T-helper 2 cell treated with Interferon-gamma antibody and Interleukin-4, amounts not matched to agents 100 ng/mL and 5 ng/mL, for 36 hours (primary cell): ENCODE data around the gene NPPC. TPM values are rescaled to one million over a fixed set of nuclear protein-coding genes. Genes with fewer than 3 reads are reported as not detected.
"Not testable (repeated sequence)": the region's sequence is repeated elsewhere in the genome, so short reads cannot be mapped to it uniquely, and the experiment has no call there.

ENCODE experiments used
- intact Hi-C: fragments of 100-400 bp; cut with micrococcal nuclease; formaldehyde crosslinking; loops from one replicate; pipeline ENCODE4 v1.15.1; 2023
- total RNA-seq: library from RNA; stranded (reverse); gene quantifications from 2 replicates; pipeline ENCODE4 v1.2.3, GENCODE V29; 2022

The NPPC gene
- total RNA-seq, 1 donor from 2014 or later, result not detected

- intact Hi-C loops, result no loop called here
Measured at GRCh38 chr2:231891514-231891905, 34.7 kb downstream of the NPPC start.

GRCh38 chr2:231890896-231891513, 35.2 kb downstream of the NPPC start:
- intact Hi-C loops, result no loop called here

GRCh38 chr2:231887756-231888155, 38.4 kb downstream of the NPPC start:
- intact Hi-C loops, result no loop called here

- intact Hi-C loops, result no loop called here
Measured at GRCh38 chr2:231886071-231886681, 40.0 kb downstream of the NPPC start.

GRCh38 chr2:231884438-231885140, 41.6 kb downstream of the NPPC start:
- intact Hi-C loops, result no loop called here

GRCh38 chr2:231883468-231883881, 42.7 kb downstream of the NPPC start:
- intact Hi-C loops, result no loop called here

GRCh38 chr2:231882646-231883045, 43.5 kb downstream of the NPPC start:
- intact Hi-C loops, result no loop called here

GRCh38 chr2:231880371-231880770, 45.8 kb downstream of the NPPC start:
- intact Hi-C loops, result not testable (repeated sequence)

- intact Hi-C loops, result no loop called here
Measured at GRCh38 chr2:231879216-231879615, 47.0 kb downstream of the NPPC start.

- intact Hi-C loops, result no loop called here
Measured at GRCh38 chr2:231877533-231878456, 48.4 kb downstream of the NPPC start.

GRCh38 chr2:231874944-231875343, 51.3 kb downstream of the NPPC start:
- intact Hi-C loops, result no loop called here

Other genes with a start within 250 kb of the NPPC start
- gene PTMA, start 217.9 kb downstream of the NPPC start, total RNA-seq, result 2,458 and 2,500 TPM in 2 replicates
- 34.6 and 34.8 TPM in 2 replicates for gene PDE6D, start 145.1 kb downstream of the NPPC start, total RNA-seq
- gene COPS7B, start 140.0 kb downstream of the NPPC start, total RNA-seq, result 50.6 and 51.0 TPM in 2 replicates
- gene DIS3L2, start 35.3 kb upstream of the NPPC start, total RNA-seq, result 34.6 and 43.7 TPM in 2 replicates